Forelimb muscle (tissue), 1 donor: ENCODE measurements around the gene KCNF1. TPM values are rescaled to one million over a fixed set of nuclear protein-coding genes. Genes with fewer than 3 reads are reported as not detected.

ENCODE experiments used
- DNase-seq: peaks from one replicate; pipeline ENCODE4 v3.0.0-alpha.2; 2013; ENCODE audit warnings: low read depth
- polyA plus RNA-seq: library from polyadenylated mRNA; unstranded; fragments of 120-200 nt; gene quantifications from one replicate; pipeline ENCODE4 v1.2.1, GENCODE V29; 2013; ENCODE audit not compliant: insufficient read length

Gene KCNF1
- polyA plus RNA-seq, 1 donor = 3.8 TPM

- no peak for DNase-seq
Observed at GRCh38 chr2:10919410-10919770, 7.7 kb downstream of the KCNF1 start.

GRCh38 chr2:10919771-10920621, 8.3 kb downstream of the KCNF1 start:
- no peak for DNase-seq

- DNase-seq = no peak
Observed at GRCh38 chr2:10920764-10921388, 9.1 kb downstream of the KCNF1 start.

GRCh38 chr2:10921525-10921924, 9.8 kb downstream of the KCNF1 start:
- no peak for DNase-seq

- DNase-seq = no peak
Observed at GRCh38 chr2:10922307-10923007, 10.7 kb downstream of the KCNF1 start.

GRCh38 chr2:10923008-10923375, 11.3 kb downstream of the KCNF1 start:
- DNase-seq = no peak

GRCh38 chr2:10923965-10924364, 12.2 kb downstream of the KCNF1 start:
- DNase-seq = no peak

- no peak for DNase-seq
Observed at GRCh38 chr2:10924441-10924840, 12.7 kb downstream of the KCNF1 start.

- no peak for DNase-seq
Observed at GRCh38 chr2:10924859-10925258, 13.1 kb downstream of the KCNF1 start.

- DNase-seq = no peak
Observed at GRCh38 chr2:10926191-10926820, 14.6 kb downstream of the KCNF1 start.

- DNase-seq = no peak
Observed at GRCh38 chr2:10930721-10931516, 19.2 kb downstream of the KCNF1 start.

- no peak for DNase-seq
Observed at GRCh38 chr2:10931710-10932255, 20.0 kb downstream of the KCNF1 start.

- DNase-seq = no peak
Observed at GRCh38 chr2:10932345-10933151, 20.8 kb downstream of the KCNF1 start.

- no peak for DNase-seq
Observed at GRCh38 chr2:10933700-10934225, 22.0 kb downstream of the KCNF1 start.

- DNase-seq = no peak
Observed at GRCh38 chr2:10934308-10934978, 22.7 kb downstream of the KCNF1 start.

- DNase-seq = no peak
Observed at GRCh38 chr2:10934979-10935350, 23.2 kb downstream of the KCNF1 start.

GRCh38 chr2:10935366-10935918, 23.7 kb downstream of the KCNF1 start:
- no peak for DNase-seq

GRCh38 chr2:10935953-10936942, 24.5 kb downstream of the KCNF1 start:
- no peak for DNase-seq
